ENCODE results near the gene CD7.

DNA sequence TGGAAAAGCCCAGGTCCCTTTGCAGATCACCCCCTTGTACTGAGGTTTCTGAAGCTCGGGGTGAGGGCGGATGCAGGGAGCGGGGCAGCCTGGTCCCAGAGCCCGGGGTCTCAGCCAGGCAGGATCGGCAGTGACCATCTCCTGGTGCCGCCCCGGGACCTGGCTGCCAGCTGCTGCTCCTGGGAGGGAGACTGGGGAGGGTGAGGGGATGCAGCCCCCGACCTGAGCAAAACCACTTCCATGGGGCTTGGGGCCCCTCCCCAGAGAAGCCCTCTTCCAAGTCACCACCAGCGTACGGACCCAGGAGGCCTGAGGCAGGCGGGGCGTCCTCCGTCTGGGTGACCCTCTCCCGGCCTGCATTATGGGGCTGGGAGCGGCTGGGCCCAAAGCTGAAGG, 14.8 kb downstream of the CD7 start:
- TF ChIP-seq CHD1 (IDR thresholded peaks at IDR 0.05; ENCODE audit: low read length) (no peak), ETV5 (CRISPR knock-in tag; IDR thresholded peaks at IDR 0.05; ENCODE audit: low read depth) (no peak), TEAD1 (CRISPR knock-in tag; IDR thresholded peaks at IDR 0.05) (no peak), SLC30A9 (CRISPR knock-in tag; IDR thresholded peaks at IDR 0.05) (no peak), RHOXF2B (CRISPR knock-in tag; conservative IDR thresholded peaks at IDR 0.05) (no peak)
- TF ChIP-seq, protein P1, sequence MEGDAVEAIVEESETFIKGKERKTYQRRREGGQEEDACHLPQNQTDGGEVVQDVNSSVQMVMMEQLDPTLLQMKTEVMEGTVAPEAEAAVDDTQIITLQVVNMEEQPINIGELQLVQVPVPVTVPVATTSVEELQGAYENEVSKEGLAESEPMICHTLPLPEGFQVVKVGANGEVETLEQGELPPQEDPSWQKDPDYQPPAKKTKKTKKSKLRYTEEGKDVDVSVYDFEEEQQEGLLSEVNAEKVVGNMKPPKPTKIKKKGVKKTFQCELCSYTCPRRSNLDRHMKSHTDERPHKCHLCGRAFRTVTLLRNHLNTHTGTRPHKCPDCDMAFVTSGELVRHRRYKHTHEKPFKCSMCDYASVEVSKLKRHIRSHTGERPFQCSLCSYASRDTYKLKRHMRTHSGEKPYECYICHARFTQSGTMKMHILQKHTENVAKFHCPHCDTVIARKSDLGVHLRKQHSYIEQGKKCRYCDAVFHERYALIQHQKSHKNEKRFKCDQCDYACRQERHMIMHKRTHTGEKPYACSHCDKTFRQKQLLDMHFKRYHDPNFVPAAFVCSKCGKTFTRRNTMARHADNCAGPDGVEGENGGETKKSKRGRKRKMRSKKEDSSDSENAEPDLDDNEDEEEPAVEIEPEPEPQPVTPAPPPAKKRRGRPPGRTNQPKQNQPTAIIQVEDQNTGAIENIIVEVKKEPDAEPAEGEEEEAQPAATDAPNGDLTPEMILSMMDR (IDR thresholded peaks at IDR 0.05 in 2 of 3, conservative IDR thresholded peaks at IDR 0.05 in 1 of 3; ENCODE audit: insufficient read depth in 2 of 3, low read depth in 1 of 3, low read length in 3 of 3), result no peak
- TF ChIP-seq, protein P2, sequence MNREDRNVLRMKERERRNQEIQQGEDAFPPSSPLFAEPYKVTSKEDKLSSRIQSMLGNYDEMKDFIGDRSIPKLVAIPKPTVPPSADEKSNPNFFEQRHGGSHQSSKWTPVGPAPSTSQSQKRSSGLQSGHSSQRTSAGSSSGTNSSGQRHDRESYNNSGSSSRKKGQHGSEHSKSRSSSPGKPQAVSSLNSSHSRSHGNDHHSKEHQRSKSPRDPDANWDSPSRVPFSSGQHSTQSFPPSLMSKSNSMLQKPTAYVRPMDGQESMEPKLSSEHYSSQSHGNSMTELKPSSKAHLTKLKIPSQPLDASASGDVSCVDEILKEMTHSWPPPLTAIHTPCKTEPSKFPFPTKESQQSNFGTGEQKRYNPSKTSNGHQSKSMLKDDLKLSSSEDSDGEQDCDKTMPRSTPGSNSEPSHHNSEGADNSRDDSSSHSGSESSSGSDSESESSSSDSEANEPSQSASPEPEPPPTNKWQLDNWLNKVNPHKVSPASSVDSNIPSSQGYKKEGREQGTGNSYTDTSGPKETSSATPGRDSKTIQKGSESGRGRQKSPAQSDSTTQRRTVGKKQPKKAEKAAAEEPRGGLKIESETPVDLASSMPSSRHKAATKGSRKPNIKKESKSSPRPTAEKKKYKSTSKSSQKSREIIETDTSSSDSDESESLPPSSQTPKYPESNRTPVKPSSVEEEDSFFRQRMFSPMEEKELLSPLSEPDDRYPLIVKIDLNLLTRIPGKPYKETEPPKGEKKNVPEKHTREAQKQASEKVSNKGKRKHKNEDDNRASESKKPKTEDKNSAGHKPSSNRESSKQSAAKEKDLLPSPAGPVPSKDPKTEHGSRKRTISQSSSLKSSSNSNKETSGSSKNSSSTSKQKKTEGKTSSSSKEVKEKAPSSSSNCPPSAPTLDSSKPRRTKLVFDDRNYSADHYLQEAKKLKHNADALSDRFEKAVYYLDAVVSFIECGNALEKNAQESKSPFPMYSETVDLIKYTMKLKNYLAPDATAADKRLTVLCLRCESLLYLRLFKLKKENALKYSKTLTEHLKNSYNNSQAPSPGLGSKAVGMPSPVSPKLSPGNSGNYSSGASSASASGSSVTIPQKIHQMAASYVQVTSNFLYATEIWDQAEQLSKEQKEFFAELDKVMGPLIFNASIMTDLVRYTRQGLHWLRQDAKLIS (CRISPR knock-in tag; IDR thresholded peaks at IDR 0.05), result no peak

Data from K562 (cell line).